ENCODE results near the gene BAD. TPM values are rescaled to one million over a fixed set of nuclear protein-coding genes. Genes with fewer than 3 reads are reported as not detected.

The BAD gene
- polyA plus RNA-seq, 1 donor (not counting 4 experiments of a cell fraction or from before 2014, with no cell fraction given), result 58.3 TPM

- Histone ChIP-seq H2AFZ (ENCODE audit: control insufficient read depth, low read length) (no peak overlapping the region), H3K27me3 (ENCODE audit: control insufficient read depth, extremely low read depth, insufficient read depth, low read length) (no peaks in the 10 kb centered on the region), H3K9me3 (ENCODE audit: control insufficient read depth, low read depth, low read length) (no peaks in the 10 kb centered on the region), H3K4me3 (ENCODE audit: control insufficient read depth in 2 of 3, extremely low read depth in 1 of 3, insufficient read depth in 2 of 3, low read depth in 1 of 3, low read length in 3 of 3) (peak overlapping the region; percentile 73 to 88 (median 86)), H3K36me3 (ENCODE audit: control insufficient read depth in 2 of 2, extremely low read depth in 1 of 2, insufficient read depth in 2 of 2, low read length in 2 of 2) (peaks cover 6 to 14% of the 10 kb centered on the region in 2 experiments), H3K79me2 (ENCODE audit: control insufficient read depth, insufficient read depth, low read length) (peaks cover 26% of the 10 kb centered on the region), H4K20me1 (ENCODE audit: control insufficient read depth, extremely low read depth, insufficient read depth, low read length) (no peaks in the 10 kb centered on the region), H3K27ac (ENCODE audit: control insufficient read depth, insufficient read depth, low read length) (peak overlapping the region; percentile 88), H3K4me2 (ENCODE audit: control insufficient read depth, extremely low read depth, insufficient read depth, low read depth, low read length) (peak overlapping the region; percentile 85), H3K4me1 (ENCODE audit: control insufficient read depth, extremely low read depth, insufficient read depth, low read length) (peaks cover 36% of the 10 kb centered on the region), H3K9ac (ENCODE audit: control insufficient read depth, extremely low read depth, insufficient read depth, low read length) (peak overlapping the region; percentile 95), H3K9me1 (ENCODE audit: control insufficient read depth, extremely low read depth, insufficient read depth, low read length) (no peaks in the 10 kb centered on the region)
- TF ChIP-seq EZH2 (IDR thresholded peaks at IDR 0.05; ENCODE audit: low read length), result no peak
- no peak for TF ChIP-seq CTCF (optimal IDR thresholded peaks at IDR 0.05 in 1 of 3, IDR thresholded peaks at IDR 0.05 in 1 of 3, conservative IDR thresholded peaks at IDR 0.05 in 1 of 3; ENCODE audit: extremely low read depth in 1 of 3, insufficient read depth in 2 of 3, low read length in 3 of 3)
- DNase-seq (ENCODE audit: low read depth, low spot score) (peak; percentile 99), FAIRE-seq (no peak)
- dilution Hi-C loops (cut with MboI; ENCODE audit: extremely low pct_ligation_motif_present, low sequenced_read_pairs), result no loop called here
Observed at GRCh38 chr11:64245797-64246620, 38.5 kb downstream of the BAD start.

DNA sequence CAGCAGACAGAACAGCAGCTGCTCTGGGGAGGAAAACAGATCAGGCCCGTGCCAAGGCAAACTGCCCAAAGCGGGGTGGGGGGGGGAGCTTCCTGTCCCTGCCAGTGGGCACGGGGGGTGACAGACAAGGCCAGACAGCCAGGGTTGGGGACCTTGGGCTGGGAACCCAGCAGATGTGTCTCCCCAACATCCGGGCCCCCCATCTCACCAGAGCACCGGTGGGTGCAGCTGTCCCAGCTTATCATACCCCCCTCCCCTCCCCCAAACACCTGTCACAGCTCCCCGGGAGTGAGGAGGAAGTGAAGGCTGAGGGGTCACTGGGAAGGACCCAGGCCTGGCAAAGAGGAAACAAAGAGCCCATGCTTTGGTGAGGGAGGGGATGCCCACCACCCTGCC, 39.1 kb downstream of the BAD start:
- H3K4me1 ChIP-seq (ENCODE audit: control insufficient read depth, extremely low read depth, insufficient read depth, low read length), result peaks cover 32% of the 10 kb centered on the region

More for the DNA sequence above, 39.1 kb downstream of the BAD start:
- Histone ChIP-seq H3K9ac (ENCODE audit: control insufficient read depth, extremely low read depth, insufficient read depth, low read length) (peak overlapping the region; percentile 95), H4K20me1 (ENCODE audit: control insufficient read depth, extremely low read depth, insufficient read depth, low read length) (no peaks in the 10 kb centered on the region), H3K27ac (ENCODE audit: control insufficient read depth, insufficient read depth, low read length) (peak overlapping the region; percentile 88), H3K79me2 (ENCODE audit: control insufficient read depth, insufficient read depth, low read length) (peaks cover 26% of the 10 kb centered on the region), H2AFZ (ENCODE audit: control insufficient read depth, low read length) (no peak overlapping the region), H3K4me3 (ENCODE audit: control insufficient read depth in 2 of 3, extremely low read depth in 1 of 3, insufficient read depth in 2 of 3, low read depth in 1 of 3, low read length in 3 of 3) (peak overlapping the region; percentile 73 to 88 (median 86)), H3K9me1 (ENCODE audit: control insufficient read depth, extremely low read depth, insufficient read depth, low read length) (no peaks in the 10 kb centered on the region), H3K36me3 (ENCODE audit: control insufficient read depth in 2 of 2, extremely low read depth in 1 of 2, insufficient read depth in 2 of 2, low read length in 2 of 2) (peaks cover 6 to 14% of the 10 kb centered on the region in 2 experiments), H3K27me3 (ENCODE audit: control insufficient read depth, extremely low read depth, insufficient read depth, low read length) (no peaks in the 10 kb centered on the region), H3K4me2 (ENCODE audit: control insufficient read depth, extremely low read depth, insufficient read depth, low read depth, low read length) (peak overlapping the region; percentile 85), H3K9me3 (ENCODE audit: control insufficient read depth, low read depth, low read length) (no peaks in the 10 kb centered on the region)
- TF ChIP-seq EZH2 (IDR thresholded peaks at IDR 0.05; ENCODE audit: low read length) (no peak), CTCF (optimal IDR thresholded peaks at IDR 0.05 in 1 of 3, IDR thresholded peaks at IDR 0.05 in 1 of 3, conservative IDR thresholded peaks at IDR 0.05 in 1 of 3; ENCODE audit: extremely low read depth in 1 of 3, insufficient read depth in 2 of 3, low read length in 3 of 3) (no peak)
- FAIRE-seq, result no peak
- dilution Hi-C loops (cut with MboI; ENCODE audit: extremely low pct_ligation_motif_present, low sequenced_read_pairs), result no loop called here
- no peak for DNase-seq (ENCODE audit: low read depth, low spot score)

All from keratinocyte (primary cell).